ENCODE data around the gene PTPRM.

GRCh38 chr18:7895346-7895745 lies 328.2 kb downstream of the PTPRM start:
- TF ChIP-seq CTCF (IDR thresholded peaks at IDR 0.05; ENCODE audit: low read length) (no peak), EZH2 (optimal IDR thresholded peaks at IDR 0.05; ENCODE audit: low read depth, low read length) (no peak), EZH2phosphoT487 (IDR thresholded peaks at IDR 0.05; ENCODE audit: low read length) (no peak)
